K562 treated with DMSO at 1 percent for 24 hours (cell line): ENCODE measurements around the gene ADCYAP1. TPM values are rescaled to one million over a fixed set of nuclear protein-coding genes. Genes with fewer than 3 reads are reported as not detected.

Experiments
- total RNA-seq: library from RNA; unstranded; fragments of 300-600 nt; gene quantifications from 2 replicates; pipeline ENCODE4 v1.2.3, GENCODE V29; 2022; ENCODE audit warnings: low read depth; ENCODE audit not compliant: insufficient read depth

Gene ADCYAP1
- total RNA-seq = not detected in 2 replicates

DNA sequence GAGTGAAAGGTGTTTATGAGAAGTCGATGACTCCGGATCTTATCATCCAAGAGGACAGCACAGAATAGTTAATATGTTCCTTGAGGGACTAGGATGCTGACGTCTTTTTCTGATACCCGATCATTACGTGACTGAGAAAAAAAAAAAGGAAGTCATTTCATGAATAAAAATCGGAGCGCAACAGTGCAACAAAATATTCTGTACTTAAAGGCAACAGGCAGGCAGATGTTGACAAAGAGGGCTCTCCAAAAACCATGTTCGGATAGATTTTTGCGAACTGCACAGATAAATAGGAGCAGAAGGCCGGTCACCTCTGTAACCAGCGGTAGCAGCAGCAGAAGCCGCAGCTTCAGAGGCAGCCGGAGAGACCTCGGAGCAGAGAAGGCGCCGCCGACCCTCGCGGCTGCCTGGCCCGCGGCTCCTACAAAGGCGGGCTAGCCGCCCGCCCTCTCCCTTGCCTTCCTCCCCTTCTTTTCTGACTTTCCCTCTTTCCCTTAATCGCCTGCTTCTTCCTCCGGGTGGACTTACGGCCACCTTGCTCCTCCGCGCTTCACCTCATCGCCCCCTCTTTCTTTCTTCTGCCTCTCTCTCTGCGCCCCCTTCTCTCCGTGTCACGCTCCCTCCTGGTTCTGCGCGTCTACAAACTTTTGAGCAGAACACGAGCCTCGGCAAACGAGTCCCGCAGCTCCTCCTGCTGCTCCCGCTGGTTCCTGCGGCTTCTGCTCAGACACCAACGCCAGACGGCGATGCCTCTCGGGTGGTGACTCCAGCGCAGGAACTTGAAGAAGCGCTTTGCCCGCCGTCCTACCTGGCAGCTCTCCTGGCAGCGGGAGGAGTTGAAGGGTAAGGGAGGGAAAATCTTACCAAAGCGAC, at the start of gene ADCYAP1:
Gene ADCYAP1 (plus strand): TSS at position 654 of the 873 bp plus-strand sequence. CDS start 516 bp downstream, outside the sequence.

Other genes starting within 250 kb of the ADCYAP1 start
- gene TYMS, start 247.2 kb upstream of the ADCYAP1 start, total RNA-seq = 227 and 234 TPM in 2 replicates
- 29.1 and 32.1 TPM in 2 replicates for gene ENOSF1, start 192.2 kb upstream of the ADCYAP1 start, total RNA-seq
- gene YES1, start 92.6 kb upstream of the ADCYAP1 start, total RNA-seq = 21.4 and 22.2 TPM in 2 replicates